Neural cell (in vitro differentiated cells): ENCODE results near the gene PDE6D. TPM values are rescaled to one million over a fixed set of nuclear protein-coding genes. Genes with fewer than 3 reads are reported as not detected.

ENCODE experiments used
- H2AFZ ChIP-seq: fragments of 200-600, 300-800 bp; sonication (generic), shearing (Covaris generic); 2 replicates; pipeline ENCODE4 v1.6.0; 2014; ENCODE audit warnings: low read depth, mild to moderate bottlenecking, antibody characterized with exemption, low read length, moderate library complexity
- H3F3A ChIP-seq: fragments of 200-600 bp; shearing (Covaris generic); 2 replicates; pipeline ENCODE4 v1.6.1; 2016; ENCODE audit warnings: mild to moderate bottlenecking, moderate library complexity, mixed read lengths, antibody characterized with exemption, low read length; ENCODE audit not compliant: insufficient read depth, poor library complexity, severe bottlenecking
- H3K27ac ChIP-seq: fragments of 200-600, 300-800 bp; sonication (generic), shearing (Covaris generic); 2 replicates; pipeline ENCODE4 v1.5.1; 2014; ENCODE audit warnings: mild to moderate bottlenecking, low read length, moderate library complexity
- H3K27me3 ChIP-seq: fragments of 300-800, 200-600 bp; sonication (generic), shearing (Covaris generic); 2 replicates; pipeline ENCODE4 v1.6.0; 2014; ENCODE audit warnings: mild to moderate bottlenecking, low read depth, low read length, moderate library complexity; ENCODE audit not compliant: insufficient read depth
- H3K36me3 ChIP-seq: fragments of 300-800, 200-600 bp; sonication (generic), shearing (Covaris generic); 2 replicates; pipeline ENCODE4 v1.5.1; 2014; ENCODE audit warnings: mild to moderate bottlenecking, antibody characterized with exemption, low read length, moderate library complexity; ENCODE audit not compliant: insufficient read depth
- H3K4me2 ChIP-seq: fragments of 300-800, 200-600 bp; sonication (generic), shearing (Covaris generic); 2 replicates; pipeline ENCODE4 v1.6.0; 2014; ENCODE audit warnings: mild to moderate bottlenecking, low read length
- H3K4me3 ChIP-seq: fragments of 300-800, 200-600 bp; sonication (generic), shearing (Covaris generic); 2 replicates; pipeline ENCODE4 v1.5.1; 2014; ENCODE audit warnings: mild to moderate bottlenecking, low read length, moderate library complexity
- H3K79me2 ChIP-seq: fragments of 200-600 bp; shearing (Covaris generic); replicated peaks from 2 replicates; pipeline ENCODE4 v1.6.0; 2014; ENCODE audit warnings: mild to moderate bottlenecking, low read length, moderate library complexity; ENCODE audit not compliant: insufficient read depth
- H3K9ac ChIP-seq: fragments of 300-800, 200-600 bp; sonication (generic), shearing (Covaris generic); 2 replicates; pipeline ENCODE4 v1.6.1; 2016; ENCODE audit warnings: mild to moderate bottlenecking, low read length, mixed read lengths
- H3K9me2 ChIP-seq: fragments of 200-600 bp; shearing (Covaris generic); 2 replicates; pipeline ENCODE4 v1.6.1; 2016; ENCODE audit warnings: mild to moderate bottlenecking, low read length, mixed read lengths; ENCODE audit not compliant: insufficient read depth
- H3K9me3 ChIP-seq: fragments of 200-600, 300-800 bp; sonication (generic), shearing (Covaris generic); 2 replicates; pipeline ENCODE4 v1.6.1; 2016; ENCODE audit warnings: mild to moderate bottlenecking, mixed run types, low read length, moderate library complexity, mixed read lengths
- H4K20me1 ChIP-seq: fragments of 200-600 bp; shearing (Covaris generic); 2 replicates; pipeline ENCODE4 v1.6.1; 2016; ENCODE audit warnings: mild to moderate bottlenecking, mixed run types; ENCODE audit not compliant: insufficient read depth
- CTCF ChIP-seq: fragments of 450-650 bp; IDR thresholded peaks from 2 replicates; pipeline ENCODE4 v1.5.1; 2014; ENCODE audit warnings: antibody characterized with exemption, mild to moderate bottlenecking, moderate library complexity; ENCODE audit not compliant: poor library complexity, severe bottlenecking
- EP300 ChIP-seq: fragments of 450-650 bp; conservative IDR thresholded peaks from 2 replicates; pipeline ENCODE4 v1.6.1; 2014; ENCODE audit warnings: antibody characterized with exemption, mild to moderate bottlenecking, moderate library complexity; ENCODE audit not compliant: poor library complexity, severe bottlenecking
- EZH2 ChIP-seq: fragments of 200-600, 300-800 bp; shearing (Covaris generic), sonication (generic); IDR thresholded peaks from 2 replicates; pipeline ENCODE4 v1.6.1; 2014; ENCODE audit warnings: antibody characterized with exemption, low read length, borderline replicate concordance, mild to moderate bottlenecking; ENCODE audit not compliant: insufficient read depth, poor library complexity, severe bottlenecking
- MXI1 ChIP-seq: fragments of 450-650 bp; conservative IDR thresholded peaks from 2 replicates; pipeline ENCODE4 v1.6.1; 2014; ENCODE audit warnings: antibody characterized with exemption, mild to moderate bottlenecking; ENCODE audit not compliant: poor library complexity, severe bottlenecking
- POLR2AphosphoS5 ChIP-seq: IDR thresholded peaks from 2 replicates; pipeline ENCODE4 v1.6.1; 2012
- RAD21 ChIP-seq: fragments of 450-650 bp; conservative IDR thresholded peaks from 2 replicates; pipeline ENCODE4 v1.6.1; 2014; ENCODE audit warnings: antibody characterized with exemption, mild to moderate bottlenecking, moderate library complexity
- REST ChIP-seq: IDR thresholded peaks from 2 replicates; pipeline ENCODE4 v1.6.1; 2012; ENCODE audit warnings: borderline replicate concordance
- SMC3 ChIP-seq: fragments of 450-650 bp; conservative IDR thresholded peaks from 2 replicates; pipeline ENCODE4 v1.6.1; 2014; ENCODE audit warnings: antibody characterized with exemption, mild to moderate bottlenecking, moderate library complexity; ENCODE audit not compliant: poor library complexity
- TAF1 ChIP-seq: IDR thresholded peaks from 2 replicates; pipeline ENCODE4 v1.6.1; 2012; ENCODE audit warnings: low read depth
- polyA plus RNA-seq: library from polyadenylated mRNA; depleted of rRNA; stranded (reverse); fragments of >200 nt; gene quantifications from 2 replicates; pipeline ENCODE4 v1.2.3, GENCODE V29; 2014

PDE6D gene
- polyA plus RNA-seq, 1 donor from 2014 or later: 150 TPM

GRCh38 chr2:231707927-231708772 lies 72.9 kb downstream of the PDE6D start, which contains the start of gene PTMA:
Gene PTMA, plus strand, starts transcription at chr2:231708525. Its CDS starts 182 bp downstream, at chr2:231708707.
- Histone ChIP-seq H2AFZ (peak within 1 kb of the TSS; percentile 69), H3F3A (no peaks in the 10 kb centered on the region), H3K9me3 (no peaks in the 10 kb centered on the region), H3K9ac (peak within 1 kb of the TSS; percentile 99), H3K36me3 (no peaks in the 10 kb centered on the region), H4K20me1 (peaks cover 32% of the 10 kb centered on the region), H3K27me3 (no peaks in the 10 kb centered on the region), H3K4me2 (peak within 1 kb of the TSS; percentile 52), H3K4me3 (peak within 1 kb of the TSS; percentile 100), H3K79me2 (peaks cover 40% of the 10 kb centered on the region), H3K9me2 (no peaks in the 10 kb centered on the region), H3K27ac (peak within 1 kb of the TSS; percentile 98)
- TF ChIP-seq SMC3 (peak; percentile 15), EZH2 (no peak), EP300 (peak; percentile 63), REST (peak; percentile 99), TAF1 (peak; percentile 98), CTCF (peak; percentile 22), RAD21 (no peak), POLR2AphosphoS5 (peak; percentile 95), MXI1 (peak; percentile 60)

GRCh38 chr2:231707625-231707926 lies 73.5 kb downstream of the PDE6D start:
- Histone ChIP-seq H3K4me2 (peak overlapping the region; percentile 52), H2AFZ (peak overlapping the region; percentile 69), H3F3A (no peaks in the 10 kb centered on the region), H3K9me2 (no peaks in the 10 kb centered on the region), H3K4me3 (peak overlapping the region; percentile 100), H3K9me3 (no peaks in the 10 kb centered on the region), H4K20me1 (peaks cover 31% of the 10 kb centered on the region), H3K9ac (peak overlapping the region; percentile 86), H3K27me3 (no peaks in the 10 kb centered on the region), H3K27ac (peak overlapping the region; percentile 98), H3K36me3 (no peaks in the 10 kb centered on the region), H3K79me2 (peaks cover 40% of the 10 kb centered on the region)
- TF ChIP-seq TAF1: no peak
- no peak for TF ChIP-seq RAD21
- TF ChIP-seq EP300: no peak
- no peak for TF ChIP-seq CTCF
- no peak for TF ChIP-seq EZH2
- TF ChIP-seq REST: no peak
- no peak for TF ChIP-seq SMC3
- TF ChIP-seq MXI1: no peak
- TF ChIP-seq POLR2AphosphoS5: no peak
